Natural killer cell treated with Interleukin-12 subunit alpha and Interleukin-12 subunit beta and Interleukin-15 and Interleukin-18, amount 100 ng/mL, for 72 hours (primary cell): ENCODE data around the gene PDGFRB. TPM values are rescaled to one million over a fixed set of nuclear protein-coding genes. Genes with fewer than 3 reads are reported as not detected.

Experiments
- ATAC-seq, 2 donors: fragments of 150-1000 bp; cut with Tn5 transposase in 1 of 2; sonication (Bioruptor Pico), chemical (Tn5 transposase) in 1 of 2; 2 replicates each; pipeline ENCODE4 v1.10.0; 2021
- DNase-seq: peaks from one replicate; pipeline ENCODE4 v3.0.0; 2022; ENCODE audit warnings: low spot score
- H3K27ac Mint-ChIP-seq, 2 donors: 1 replicate in 1 of 2; 2 replicates in 1 of 2; pipeline ENCODE4 v1.8.0; 2022; ENCODE audit warnings: mixed read lengths in 2 of 2, mild to moderate bottlenecking in 1 of 2, moderate library complexity in 1 of 2
- H3K27me3 Mint-ChIP-seq, 2 donors: 1 replicate in 1 of 2; 2 replicates in 1 of 2; pipeline ENCODE4 v1.8.0; 2022; ENCODE audit warnings: mixed read lengths in 2 of 2
- H3K36me3 Mint-ChIP-seq: one replicate; pipeline ENCODE4 v1.8.0; 2022; ENCODE audit warnings: mixed read lengths
- H3K4me1 Mint-ChIP-seq, 2 donors: 1 replicate in 1 of 2; 2 replicates in 1 of 2; pipeline ENCODE4 v1.8.0; 2022; ENCODE audit warnings: low read depth in 2 of 2, mixed read lengths in 2 of 2, mild to moderate bottlenecking in 1 of 2
- H3K4me3 Mint-ChIP-seq: one replicate; pipeline ENCODE4 v1.8.0; 2022; ENCODE audit warnings: mixed read lengths
- H3K9me3 Mint-ChIP-seq: 2 replicates; pipeline ENCODE4 v1.8.0; 2022; ENCODE audit warnings: mixed read lengths
- total RNA-seq, 2 donors: library from RNA; stranded (reverse); gene quantifications; one replicate each; pipeline ENCODE4 v1.2.3, GENCODE V29; 2022

Gene PDGFRB
- total RNA-seq, 2 donors from 2014 or later, result 4.4 to 9.0 TPM

GRCh38 chr5:150142185-150142958 lies 13.3 kb downstream of the PDGFRB start:
- DNase-seq (no peak), ATAC-seq (no peak)
- peak overlapping the region; percentile 52 to 69 for H3K27ac Mint-ChIP-seq
- no peaks in the 10 kb centered on the region for H3K27me3 Mint-ChIP-seq
- H3K36me3 Mint-ChIP-seq, result no peaks in the 10 kb centered on the region
- peak overlapping the region; percentile 3 for H3K4me3 Mint-ChIP-seq
- peaks cover 34 to 42% of the 10 kb centered on the region in 2 donors for H3K4me1 Mint-ChIP-seq
- no peaks in the 10 kb centered on the region for H3K9me3 Mint-ChIP-seq

- Mint-ChIP-seq H3K27ac (no peak overlapping the region), H3K4me3 (no peak overlapping the region)
Observed at GRCh38 chr5:150141544-150142184, 14.0 kb downstream of the PDGFRB start.

GRCh38 chr5:150140830-150141229 lies 14.8 kb downstream of the PDGFRB start:
- peaks cover 28 to 39% of the 10 kb centered on the region in 2 donors for H3K4me1 Mint-ChIP-seq
- no peaks in the 10 kb centered on the region for H3K36me3 Mint-ChIP-seq
- H3K27me3 Mint-ChIP-seq, result no peaks in the 10 kb centered on the region
- ATAC-seq, result no peak
- no peak for DNase-seq
- H3K27ac Mint-ChIP-seq, result no peak overlapping the region
- no peaks in the 10 kb centered on the region for H3K9me3 Mint-ChIP-seq
- H3K4me3 Mint-ChIP-seq, result no peak overlapping the region

More at GRCh38 chr5:150141544-150142184, 14.0 kb downstream of the PDGFRB start:
- Mint-ChIP-seq H3K9me3 (no peaks in the 10 kb centered on the region), H3K4me1 (peaks cover 32 to 42% of the 10 kb centered on the region in 2 donors), H3K36me3 (no peaks in the 10 kb centered on the region), H3K27me3 (no peaks in the 10 kb centered on the region)
- ATAC-seq (no peak), DNase-seq (no peak)

GRCh38 chr5:150139334-150139733 lies 16.3 kb downstream of the PDGFRB start:
- Mint-ChIP-seq H3K4me3 (no peak overlapping the region), H3K36me3 (no peaks in the 10 kb centered on the region)

GRCh38 chr5:150138551-150139265 lies 16.9 kb downstream of the PDGFRB start:
- H3K27me3 Mint-ChIP-seq, result no peaks in the 10 kb centered on the region
- peaks cover 18 to 25% of the 10 kb centered on the region in 2 donors for H3K4me1 Mint-ChIP-seq
- no peak overlapping the region for H3K4me3 Mint-ChIP-seq
- H3K27ac Mint-ChIP-seq, result peak overlapping the region in 1 of 2 donors; percentile 29
- ATAC-seq (no peak), DNase-seq (no peak)
- no peaks in the 10 kb centered on the region for H3K9me3 Mint-ChIP-seq
- no peaks in the 10 kb centered on the region for H3K36me3 Mint-ChIP-seq

More at GRCh38 chr5:150139334-150139733, 16.3 kb downstream of the PDGFRB start:
- ATAC-seq (no peak), DNase-seq (no peak)
- Mint-ChIP-seq H3K9me3 (no peaks in the 10 kb centered on the region), H3K27ac (peak overlapping the region in 1 of 2 donors; percentile 35), H3K4me1 (peaks cover 22 to 29% of the 10 kb centered on the region in 2 donors), H3K27me3 (no peaks in the 10 kb centered on the region)

- DNase-seq (no peak), ATAC-seq (no peak)
- H3K4me3 Mint-ChIP-seq, result no peak overlapping the region
- H3K27me3 Mint-ChIP-seq, result no peaks in the 10 kb centered on the region
- peaks cover 16 to 22% of the 10 kb centered on the region in 2 donors for H3K4me1 Mint-ChIP-seq
- no peaks in the 10 kb centered on the region for H3K9me3 Mint-ChIP-seq
- no peaks in the 10 kb centered on the region for H3K36me3 Mint-ChIP-seq
- H3K27ac Mint-ChIP-seq, result peak overlapping the region in 1 of 2 donors; percentile 29
Observed at GRCh38 chr5:150137997-150138396, 17.6 kb downstream of the PDGFRB start.

- no peak for DNase-seq
- peaks cover 14 to 20% of the 10 kb centered on the region in 2 donors for H3K4me1 Mint-ChIP-seq
- H3K4me3 Mint-ChIP-seq, result no peak overlapping the region
- H3K27me3 Mint-ChIP-seq, result no peaks in the 10 kb centered on the region
- ATAC-seq, result no peak
- no peaks in the 10 kb centered on the region for H3K36me3 Mint-ChIP-seq
- no peaks in the 10 kb centered on the region for H3K9me3 Mint-ChIP-seq
- H3K27ac Mint-ChIP-seq, result peak overlapping the region in 1 of 2 donors; percentile 4
Observed at GRCh38 chr5:150137168-150137957, 18.3 kb downstream of the PDGFRB start.

- Mint-ChIP-seq H3K27me3 (no peaks in the 10 kb centered on the region), H3K9me3 (no peaks in the 10 kb centered on the region), H3K27ac (no peak overlapping the region), H3K4me3 (no peak overlapping the region), H3K4me1 (peaks cover 15 to 22% of the 10 kb centered on the region in 2 donors), H3K36me3 (no peaks in the 10 kb centered on the region)
- no peak for DNase-seq
- no peak for ATAC-seq
Observed at GRCh38 chr5:150136305-150137167, 19.1 kb downstream of the PDGFRB start.

GRCh38 chr5:150135557-150136304 lies 19.9 kb downstream of the PDGFRB start:
- no peak overlapping the region for H3K27ac Mint-ChIP-seq
- H3K9me3 Mint-ChIP-seq, result no peaks in the 10 kb centered on the region
- DNase-seq, result no peak
- no peak for ATAC-seq
- H3K36me3 Mint-ChIP-seq, result no peaks in the 10 kb centered on the region
- H3K27me3 Mint-ChIP-seq, result no peaks in the 10 kb centered on the region
- no peak overlapping the region for H3K4me3 Mint-ChIP-seq
- peaks cover 16 to 22% of the 10 kb centered on the region in 2 donors for H3K4me1 Mint-ChIP-seq

GRCh38 chr5:150134198-150134588 lies 21.5 kb downstream of the PDGFRB start:
- H3K36me3 Mint-ChIP-seq, result no peaks in the 10 kb centered on the region
- H3K27ac Mint-ChIP-seq, result no peak overlapping the region
- no peaks in the 10 kb centered on the region for H3K27me3 Mint-ChIP-seq
- peaks cover 26 to 27% of the 10 kb centered on the region in 2 donors for H3K4me1 Mint-ChIP-seq
- H3K9me3 Mint-ChIP-seq, result no peaks in the 10 kb centered on the region
- no peak overlapping the region for H3K4me3 Mint-ChIP-seq
- DNase-seq (no peak), ATAC-seq (no peak)

GRCh38 chr5:150133581-150134197 lies 22.0 kb downstream of the PDGFRB start:
- H3K27ac Mint-ChIP-seq, result no peak overlapping the region
- H3K4me1 Mint-ChIP-seq, result peaks cover 26 to 27% of the 10 kb centered on the region in 2 donors
- DNase-seq, result no peak
- H3K36me3 Mint-ChIP-seq, result no peaks in the 10 kb centered on the region
- no peaks in the 10 kb centered on the region for H3K27me3 Mint-ChIP-seq
- no peak for ATAC-seq
- no peak overlapping the region for H3K4me3 Mint-ChIP-seq
- H3K9me3 Mint-ChIP-seq, result no peaks in the 10 kb centered on the region

GRCh38 chr5:150132740-150133139 lies 22.9 kb downstream of the PDGFRB start:
- Mint-ChIP-seq H3K27ac (no peak overlapping the region), H3K36me3 (no peaks in the 10 kb centered on the region), H3K4me3 (no peak overlapping the region), H3K9me3 (no peaks in the 10 kb centered on the region), H3K4me1 (peaks cover 23 to 26% of the 10 kb centered on the region in 2 donors), H3K27me3 (no peaks in the 10 kb centered on the region)
- ATAC-seq (no peak), DNase-seq (no peak)
